ENCODE data around the gene RGCC.

The RGCC gene

GRCh38 chr13:41458761-41459431 lies 1.5 kb downstream of the RGCC start:
- Histone ChIP-seq H3F3A (ENCODE audit: low read depth) (no peaks in the 10 kb centered on the region; the same call in 1 of the 2 replicates), H3K36me3 (ENCODE audit: insufficient read depth, low read length) (no peaks in the 10 kb centered on the region), H3K27me3 (ENCODE audit: insufficient read depth, low read length, poor library complexity, severe bottlenecking) (peaks cover 9% of the 10 kb centered on the region), H3K4me3 (ENCODE audit: low read length, poor library complexity, severe bottlenecking) (peak overlapping the region; percentile 70), H3K4me2 (ENCODE audit: low read depth, low read length, poor library complexity, severe bottlenecking) (peak overlapping the region; percentile 84), H3K4me1 (ENCODE audit: insufficient read depth, low read length, poor library complexity, severe bottlenecking) (peaks cover 40% of the 10 kb centered on the region), H3K9me3 (ENCODE audit: insufficient read depth, low read depth, low read length) (no peaks in the 10 kb centered on the region), H4K20me1 (ENCODE audit: insufficient read depth, low read length, poor library complexity, severe bottlenecking) (no peaks in the 10 kb centered on the region), H2AFZ (ENCODE audit: low read length) (peak overlapping the region; percentile 86), H3K9me2 (replicated peaks; ENCODE audit: low read depth, low read length) (no peaks in the 10 kb centered on the region), H3K9ac (ENCODE audit: low read depth, low read length, poor library complexity, severe bottlenecking) (peak overlapping the region; percentile 62), H3K79me2 (ENCODE audit: insufficient read depth, low read length) (no peaks in the 10 kb centered on the region)
- peak; percentile 88 for TF ChIP-seq CTCF (conservative IDR thresholded peaks at IDR 0.05; ENCODE audit: low read length)
- TF ChIP-seq EZH2phosphoT487 (IDR thresholded peaks at IDR 0.05; ENCODE audit: borderline replicate concordance): no peak

- H3K9ac ChIP-seq (ENCODE audit: low read depth, low read length, poor library complexity, severe bottlenecking): peak overlapping the region; percentile 39
- H3K27me3 ChIP-seq (ENCODE audit: insufficient read depth, low read length, poor library complexity, severe bottlenecking): peaks cover 9% of the 10 kb centered on the region
- peaks cover 46% of the 10 kb centered on the region for H3K4me1 ChIP-seq (ENCODE audit: insufficient read depth, low read length, poor library complexity, severe bottlenecking)
- peak overlapping the region; percentile 59 for H2AFZ ChIP-seq (ENCODE audit: low read length)
- H3K4me2 ChIP-seq (ENCODE audit: low read depth, low read length, poor library complexity, severe bottlenecking): peak overlapping the region; percentile 84
- H3F3A ChIP-seq (ENCODE audit: low read depth): no peaks in the 10 kb centered on the region; the same call in 1 of the 2 replicates
- H3K4me3 ChIP-seq (ENCODE audit: low read length, poor library complexity, severe bottlenecking): no peak overlapping the region
- no peaks in the 10 kb centered on the region for H4K20me1 ChIP-seq (ENCODE audit: insufficient read depth, low read length, poor library complexity, severe bottlenecking)
- no peaks in the 10 kb centered on the region for H3K9me3 ChIP-seq (ENCODE audit: insufficient read depth, low read depth, low read length)
- H3K79me2 ChIP-seq (ENCODE audit: insufficient read depth, low read length): no peaks in the 10 kb centered on the region
- H3K36me3 ChIP-seq (ENCODE audit: insufficient read depth, low read length): no peaks in the 10 kb centered on the region
- TF ChIP-seq CTCF (conservative IDR thresholded peaks at IDR 0.05; ENCODE audit: low read length) (no peak), EZH2phosphoT487 (IDR thresholded peaks at IDR 0.05; ENCODE audit: borderline replicate concordance) (no peak)
- no peaks in the 10 kb centered on the region for H3K9me2 ChIP-seq (replicated peaks; ENCODE audit: low read depth, low read length)
Observed at GRCh38 chr13:41459432-41460073, 2.2 kb downstream of the RGCC start.

- Histone ChIP-seq H3K79me2 (ENCODE audit: insufficient read depth, low read length) (no peaks in the 10 kb centered on the region), H3K9me2 (replicated peaks; ENCODE audit: low read depth, low read length) (no peaks in the 10 kb centered on the region), H3K9ac (ENCODE audit: low read depth, low read length, poor library complexity, severe bottlenecking) (no peak overlapping the region), H3K4me2 (ENCODE audit: low read depth, low read length, poor library complexity, severe bottlenecking) (no peak overlapping the region), H3K9me3 (ENCODE audit: insufficient read depth, low read depth, low read length) (no peaks in the 10 kb centered on the region), H3K27me3 (ENCODE audit: insufficient read depth, low read length, poor library complexity, severe bottlenecking) (peaks cover 9% of the 10 kb centered on the region), H3K4me1 (ENCODE audit: insufficient read depth, low read length, poor library complexity, severe bottlenecking) (peaks cover 51% of the 10 kb centered on the region), H3F3A (ENCODE audit: low read depth) (no peaks in the 10 kb centered on the region; the same call in 1 of the 2 replicates), H3K4me3 (ENCODE audit: low read length, poor library complexity, severe bottlenecking) (no peak overlapping the region), H4K20me1 (ENCODE audit: insufficient read depth, low read length, poor library complexity, severe bottlenecking) (no peaks in the 10 kb centered on the region), H2AFZ (ENCODE audit: low read length) (no peak overlapping the region; the same call in 1 of the 2 replicates), H3K36me3 (ENCODE audit: insufficient read depth, low read length) (no peaks in the 10 kb centered on the region)
- TF ChIP-seq CTCF (conservative IDR thresholded peaks at IDR 0.05; ENCODE audit: low read length) (no peak), EZH2phosphoT487 (IDR thresholded peaks at IDR 0.05; ENCODE audit: borderline replicate concordance) (no peak)
Observed at GRCh38 chr13:41460074-41460465, 2.7 kb downstream of the RGCC start.

Data from Loucy (cell line).